ENCODE results near the gene CDH4.

GRCh38 chr20:61594198-61594597 is 342.1 kb downstream of the CDH4 start:
- TF ChIP-seq, protein P1, sequence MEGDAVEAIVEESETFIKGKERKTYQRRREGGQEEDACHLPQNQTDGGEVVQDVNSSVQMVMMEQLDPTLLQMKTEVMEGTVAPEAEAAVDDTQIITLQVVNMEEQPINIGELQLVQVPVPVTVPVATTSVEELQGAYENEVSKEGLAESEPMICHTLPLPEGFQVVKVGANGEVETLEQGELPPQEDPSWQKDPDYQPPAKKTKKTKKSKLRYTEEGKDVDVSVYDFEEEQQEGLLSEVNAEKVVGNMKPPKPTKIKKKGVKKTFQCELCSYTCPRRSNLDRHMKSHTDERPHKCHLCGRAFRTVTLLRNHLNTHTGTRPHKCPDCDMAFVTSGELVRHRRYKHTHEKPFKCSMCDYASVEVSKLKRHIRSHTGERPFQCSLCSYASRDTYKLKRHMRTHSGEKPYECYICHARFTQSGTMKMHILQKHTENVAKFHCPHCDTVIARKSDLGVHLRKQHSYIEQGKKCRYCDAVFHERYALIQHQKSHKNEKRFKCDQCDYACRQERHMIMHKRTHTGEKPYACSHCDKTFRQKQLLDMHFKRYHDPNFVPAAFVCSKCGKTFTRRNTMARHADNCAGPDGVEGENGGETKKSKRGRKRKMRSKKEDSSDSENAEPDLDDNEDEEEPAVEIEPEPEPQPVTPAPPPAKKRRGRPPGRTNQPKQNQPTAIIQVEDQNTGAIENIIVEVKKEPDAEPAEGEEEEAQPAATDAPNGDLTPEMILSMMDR (IDR thresholded peaks at IDR 0.05; ENCODE audit: extremely low read depth in 1 of 2, insufficient read depth in 1 of 2, low read depth in 1 of 2, low read length in 2 of 2), result no peak
- TF ChIP-seq POLR2A (IDR thresholded peaks at IDR 0.05; ENCODE audit: low read depth, low read length) (no peak), EZH2 (IDR thresholded peaks at IDR 0.05; ENCODE audit: borderline replicate concordance, low read depth, low read length, severe bottlenecking) (no peak), POLR2AphosphoS5 (IDR thresholded peaks at IDR 0.05; ENCODE audit: insufficient read depth, low read depth, low read length) (no peak)
- TF ChIP-seq, protein P2, sequence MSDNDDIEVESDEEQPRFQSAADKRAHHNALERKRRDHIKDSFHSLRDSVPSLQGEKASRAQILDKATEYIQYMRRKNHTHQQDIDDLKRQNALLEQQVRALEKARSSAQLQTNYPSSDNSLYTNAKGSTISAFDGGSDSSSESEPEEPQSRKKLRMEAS (IDR thresholded peaks at IDR 0.05; ENCODE audit: insufficient read depth, insufficient read length), result no peak

Data from endothelial cell of umbilical vein (primary cell).